T-helper 1 cell (primary cell): Measurements from ENCODE around the gene EZR.

Experiments used
- DNase-seq, 5 donors: peaks; one replicate each; pipeline ENCODE4 v3.0.0-alpha.2; 2012 to 2020

Gene EZR

GRCh38 chr6:158774717-158775449 is 44.3 kb downstream of the EZR start:
- DNase-seq: no peak

DNA sequence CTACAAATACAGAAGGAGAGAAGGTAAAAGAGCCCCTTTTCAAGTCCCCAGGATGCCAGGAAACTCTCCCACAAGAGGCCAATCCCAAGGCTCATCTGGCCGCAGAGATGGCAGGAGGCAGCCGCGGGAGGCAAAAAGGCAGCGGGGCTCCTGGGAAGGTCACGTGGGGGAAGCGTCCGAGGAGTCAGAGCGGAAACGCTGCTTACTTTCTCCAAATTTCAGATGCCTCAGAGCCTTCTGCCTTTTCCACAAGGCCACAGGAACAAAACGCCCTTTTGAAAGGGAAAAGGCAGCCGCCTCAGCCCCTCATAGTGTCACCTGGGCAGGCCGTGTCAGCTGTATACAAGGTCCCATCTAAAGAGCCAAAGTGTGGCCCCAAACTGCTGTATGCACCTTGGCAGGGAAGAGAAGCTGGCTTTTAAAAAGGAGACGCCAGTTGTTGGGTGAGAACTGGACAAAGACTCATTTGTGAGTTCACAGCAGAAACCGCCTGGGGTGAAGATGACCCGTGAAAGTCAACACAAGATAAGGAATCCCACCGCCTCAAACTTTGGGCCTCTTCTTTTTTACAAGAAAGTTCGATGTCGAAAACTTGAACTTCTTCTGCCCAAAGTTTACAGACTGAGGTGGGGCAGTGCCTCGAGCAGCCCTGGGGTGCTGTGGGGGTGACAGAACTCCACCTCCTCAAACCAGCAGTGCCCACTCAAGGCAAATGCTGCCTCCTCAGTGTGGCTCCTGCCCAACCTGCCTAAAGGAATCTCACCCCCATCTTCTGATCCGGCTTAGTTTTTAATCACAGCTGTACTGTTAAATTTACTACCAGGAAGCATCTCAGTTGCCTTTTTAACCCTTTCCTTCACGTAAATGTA is 45.4 kb downstream of the EZR start:
- DNase-seq: no peak

DNA sequence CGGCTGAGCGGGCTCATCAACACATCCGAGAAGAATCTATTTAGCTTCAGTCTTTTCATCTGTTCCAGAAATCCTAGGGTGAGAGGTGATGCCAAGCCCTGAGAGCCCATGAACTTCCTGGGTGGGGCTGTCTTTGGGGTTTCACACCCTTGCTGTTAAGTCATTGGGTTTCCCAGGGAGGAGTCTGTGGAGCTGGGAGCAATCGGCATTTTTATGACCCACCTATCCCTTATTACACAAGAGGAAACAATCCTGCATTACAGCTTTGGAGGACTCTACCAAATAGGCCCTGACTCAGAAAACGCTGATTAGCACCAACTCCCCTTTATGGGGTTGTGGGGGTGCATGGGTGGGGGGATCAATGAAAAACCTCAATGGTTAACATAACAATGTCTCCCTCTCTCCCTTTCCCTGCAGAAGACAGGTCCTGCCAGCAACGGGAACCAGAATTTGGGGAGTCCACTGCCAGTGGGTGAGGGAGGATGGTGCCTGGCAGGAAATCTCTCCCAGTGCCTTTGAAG is 46.3 kb downstream of the EZR start:
- no peak for DNase-seq

- no peak for DNase-seq
Measured at GRCh38 chr6:158772172-158772571, 47.0 kb downstream of the EZR start.

GRCh38 chr6:158771399-158772152 is 47.6 kb downstream of the EZR start:
- DNase-seq: no peak

DNA sequence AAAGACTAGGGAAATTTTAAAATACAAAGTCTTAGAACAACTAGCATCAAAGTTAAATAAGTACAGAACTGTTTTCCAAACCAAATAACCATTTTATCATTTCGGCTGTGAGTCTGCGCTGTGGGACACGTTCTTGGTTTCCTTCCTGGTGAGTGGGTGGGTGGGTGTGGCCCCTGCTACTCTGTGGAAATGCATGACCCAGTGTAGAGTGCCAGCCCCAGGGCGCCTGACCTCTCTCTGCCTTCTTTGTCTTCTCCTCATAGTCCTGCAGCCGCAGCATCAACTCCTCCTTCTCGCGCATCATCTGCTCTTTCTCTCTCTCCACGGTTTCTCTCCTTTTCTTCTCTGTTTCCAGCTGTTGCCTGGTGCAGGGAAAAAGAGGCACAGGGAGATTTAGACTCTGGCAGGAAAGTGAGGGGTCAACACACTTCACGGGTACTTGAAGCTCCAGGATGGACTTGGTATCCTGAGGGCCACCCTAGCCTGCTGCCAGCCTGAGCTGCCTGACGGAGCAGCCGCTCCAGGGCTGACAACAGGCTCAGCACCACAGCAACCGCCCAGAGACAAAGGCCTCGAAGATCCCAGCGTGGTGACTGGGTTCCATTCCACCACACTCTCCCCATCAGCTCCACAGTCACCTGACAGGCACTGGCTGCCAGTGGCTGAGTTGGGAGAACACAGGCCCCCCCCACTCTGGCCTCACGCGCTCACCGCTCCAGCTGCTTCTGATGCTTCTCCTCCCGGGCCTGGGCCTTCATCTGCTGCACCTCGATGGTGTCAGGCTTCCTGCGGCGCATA is 48.4 kb downstream of the EZR start:
- DNase-seq: no peak

DNA sequence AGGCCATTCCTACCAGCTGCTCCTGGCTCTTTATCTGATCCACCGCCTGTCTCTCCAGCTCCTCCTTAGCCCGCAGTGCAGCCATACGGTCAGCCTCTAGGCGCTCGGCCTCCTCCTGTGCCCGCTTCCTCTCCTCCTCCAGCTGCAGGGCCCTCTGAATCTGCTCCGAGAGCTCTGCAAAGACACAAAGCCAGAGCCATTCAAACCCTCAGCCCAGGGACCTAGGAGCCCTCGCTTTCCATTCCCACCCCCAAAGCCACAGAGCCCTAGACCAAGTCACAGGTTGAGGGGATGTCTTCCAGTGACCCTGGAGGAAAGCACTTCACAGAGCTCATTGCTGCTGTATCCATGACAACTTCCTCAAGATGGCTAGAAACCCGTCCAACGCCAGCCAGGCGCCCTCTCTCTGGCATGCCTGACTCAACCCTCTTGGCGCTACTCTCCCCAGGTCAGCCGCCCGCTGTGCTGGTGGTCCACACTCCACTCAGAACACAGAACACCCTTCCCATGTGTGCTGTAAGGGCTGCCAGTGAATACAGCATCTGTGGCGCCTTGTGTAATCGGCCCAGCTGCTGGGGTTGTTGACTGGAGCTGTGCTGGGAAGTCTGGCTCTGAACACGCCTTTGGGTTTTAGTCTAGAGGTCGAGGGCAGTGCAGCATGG is 49.3 kb downstream of the EZR start:
- no peak for DNase-seq

DNA sequence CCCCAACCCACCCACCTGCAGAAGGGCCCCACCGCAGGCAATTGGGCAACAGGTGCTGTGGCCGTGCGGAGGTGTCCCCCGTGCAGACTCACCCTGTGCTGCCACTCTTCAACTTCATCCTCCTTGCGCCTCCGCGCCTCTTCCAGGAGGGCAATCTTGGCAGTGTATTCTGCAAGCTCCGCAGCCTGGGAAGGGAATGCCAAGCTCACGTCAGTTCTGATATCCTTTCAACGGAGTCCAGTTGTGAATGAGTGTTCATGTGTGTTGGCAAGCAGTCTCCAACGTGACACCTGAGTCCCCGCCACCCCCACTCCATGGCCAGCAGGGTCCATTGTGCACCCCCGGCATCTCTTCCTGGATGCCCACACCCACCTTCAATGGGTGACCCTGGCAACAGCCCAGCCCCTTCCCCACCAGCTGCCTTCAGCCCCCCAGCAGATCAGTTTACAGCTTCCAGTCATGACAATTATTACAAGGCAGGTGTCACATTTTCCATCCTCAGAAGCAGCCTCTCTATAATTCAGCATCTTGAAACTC is 49.9 kb downstream of the EZR start:
- no peak for DNase-seq

DNA sequence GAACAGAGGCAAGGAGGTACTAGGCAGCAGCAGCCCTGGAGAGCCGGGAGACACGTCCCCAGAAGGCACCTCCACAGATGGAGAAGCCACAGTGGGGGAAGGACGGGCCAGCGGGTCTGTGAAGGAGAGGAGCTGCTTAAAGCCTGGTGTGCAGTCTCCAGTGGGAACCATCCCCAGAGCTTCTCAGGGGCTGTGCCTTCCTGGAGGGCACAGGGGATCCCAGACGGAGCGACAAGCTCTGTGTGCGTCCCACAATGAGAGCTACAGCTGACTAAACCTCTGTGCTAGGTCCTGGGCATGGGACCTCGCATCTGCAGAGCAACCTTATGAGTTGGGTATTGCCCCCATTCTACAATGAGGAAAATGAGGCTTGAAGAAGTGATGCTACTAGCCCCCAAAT is 50.7 kb downstream of the EZR start:
- no peak for DNase-seq

GRCh38 chr6:158767709-158768108 is 51.5 kb downstream of the EZR start:
- DNase-seq: no peak

DNA sequence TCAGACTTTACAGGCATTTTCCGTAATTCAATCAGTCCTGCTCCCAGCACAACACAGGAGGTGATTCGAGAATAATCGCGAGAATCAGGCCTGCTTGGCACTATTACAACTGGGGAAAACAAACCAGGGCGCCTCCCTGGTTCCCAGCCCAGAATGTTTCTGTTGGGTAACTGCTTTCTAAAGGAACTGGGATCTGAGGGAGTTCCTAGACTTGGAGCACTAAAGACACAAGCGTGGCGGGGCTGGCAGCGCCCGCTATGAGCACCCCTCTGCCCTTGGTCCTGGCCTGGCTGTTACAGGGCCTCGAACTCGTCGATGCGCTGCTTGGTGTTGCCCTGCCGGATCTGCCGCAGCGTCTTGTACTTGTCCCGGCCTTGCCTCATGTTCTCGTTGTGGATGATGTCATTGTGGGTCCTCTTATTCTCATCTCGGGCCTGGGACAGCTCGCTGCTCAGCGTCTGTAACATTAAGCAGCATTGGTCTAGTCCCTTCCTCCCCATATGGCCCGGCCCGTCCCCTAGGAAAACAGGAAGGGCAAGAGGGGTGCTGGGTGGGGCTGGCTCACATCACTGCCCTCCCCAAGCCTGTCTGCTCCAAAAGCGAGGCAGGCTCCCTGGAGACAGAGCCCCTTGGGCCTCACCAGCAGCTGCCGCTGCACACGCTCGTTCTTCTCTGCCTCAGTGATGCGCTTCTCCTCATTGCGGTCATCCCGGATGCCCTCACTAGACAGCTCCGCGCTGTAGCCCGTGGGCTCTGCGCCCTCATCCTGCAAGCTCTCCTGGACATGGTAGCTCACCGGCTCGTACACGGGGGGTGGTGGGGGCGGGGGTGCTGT is 52.3 kb downstream of the EZR start:
- DNase-seq: no peak

DNA sequence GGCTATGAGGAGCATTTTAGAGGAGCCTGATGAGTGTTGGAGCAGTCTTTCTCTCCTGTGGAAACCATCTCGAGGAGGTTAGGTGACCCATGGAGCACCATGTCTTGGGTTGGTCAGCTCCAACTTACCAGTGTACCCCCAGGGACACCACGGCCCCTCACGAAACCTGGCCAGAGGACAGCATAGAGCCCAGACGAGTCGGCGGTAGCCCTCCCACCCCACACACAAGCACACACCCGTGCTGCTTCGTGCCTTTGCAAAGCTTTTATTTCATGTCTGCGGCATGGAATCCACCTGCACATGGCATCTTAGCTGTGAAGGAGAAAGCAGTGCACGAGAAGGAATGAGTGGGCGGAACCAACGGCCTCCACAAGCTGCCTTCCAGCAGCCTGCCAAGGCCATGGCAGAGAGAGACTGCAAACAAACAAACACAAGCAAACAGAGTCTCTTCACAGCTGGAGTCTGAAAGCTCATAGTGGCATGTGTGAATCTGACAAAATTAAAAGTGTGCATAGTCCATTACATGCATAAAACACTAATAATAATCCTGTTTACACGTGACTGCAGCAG is 53.6 kb downstream of the EZR start:
- no peak for DNase-seq

- DNase-seq: no peak
Measured at GRCh38 chr6:158764926-158765325, 54.2 kb downstream of the EZR start.

- no peak for DNase-seq
Measured at GRCh38 chr6:158764183-158764849, 54.9 kb downstream of the EZR start.

DNA sequence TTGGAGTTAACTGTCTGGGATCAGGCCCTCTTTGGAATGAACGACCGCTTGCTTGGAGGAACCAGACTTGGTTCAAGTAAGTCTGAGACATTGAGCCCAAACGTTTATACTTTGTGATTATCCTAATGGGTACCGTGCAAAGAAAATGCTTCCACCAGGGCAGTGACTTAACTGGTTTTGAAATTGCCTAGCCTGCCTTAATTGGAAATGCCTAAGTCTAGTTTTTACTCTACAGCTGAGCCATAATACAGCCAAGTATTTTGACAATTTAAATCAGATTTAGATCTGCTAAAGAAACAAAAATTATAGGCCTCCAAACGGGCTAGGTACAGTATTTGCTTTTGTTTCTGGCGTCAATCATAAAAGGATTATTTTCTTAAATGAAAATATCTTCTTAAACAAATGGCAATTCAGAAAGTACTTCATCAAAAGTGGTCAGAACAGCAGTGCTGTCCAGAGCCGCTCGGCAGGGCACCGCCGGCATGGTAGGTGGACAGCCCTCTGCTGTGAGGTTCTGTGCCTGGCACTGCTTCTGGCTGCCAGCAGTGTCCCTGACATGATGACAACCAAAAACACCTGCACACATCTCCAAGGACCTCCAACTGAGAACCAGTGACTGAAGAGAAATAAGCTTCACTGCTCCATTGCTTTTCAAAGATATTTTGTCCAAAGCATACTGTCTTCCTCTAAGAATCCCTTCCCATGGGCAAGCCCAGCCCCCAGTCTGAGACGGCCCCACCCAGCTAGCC is 55.6 kb downstream of the EZR start:
- DNase-seq: no peak

DNA sequence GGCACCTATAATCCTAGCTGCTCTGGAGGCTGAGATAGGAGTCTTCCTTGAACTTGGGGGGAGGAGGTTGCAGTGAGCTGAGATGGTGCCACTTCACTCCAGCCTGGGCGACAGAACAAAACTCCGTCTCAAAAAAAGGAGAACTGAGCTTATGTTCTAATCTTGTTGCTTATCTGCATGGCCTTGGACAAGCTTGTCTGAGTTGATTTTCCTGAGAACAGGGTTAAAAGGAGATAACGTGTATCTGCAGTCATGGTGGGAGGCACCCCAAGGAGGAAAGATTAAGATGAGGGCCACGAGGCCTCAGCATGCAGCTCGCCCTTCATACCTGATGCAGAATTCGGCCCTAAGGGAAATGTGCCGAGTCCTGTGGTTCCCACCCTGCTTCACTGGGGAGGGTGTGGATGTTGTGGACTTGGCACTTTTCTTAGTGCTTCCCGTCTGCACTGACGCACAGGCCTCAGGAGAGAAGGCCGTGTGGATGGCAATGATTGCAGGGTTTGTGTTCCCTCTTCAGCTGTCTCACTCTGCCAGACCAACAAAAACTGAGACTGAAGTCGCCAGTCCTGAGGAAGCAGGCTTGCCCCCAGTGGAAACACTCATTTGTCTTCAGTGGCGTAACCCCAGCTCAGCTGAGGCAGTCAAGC is 56.3 kb downstream of the EZR start:
- DNase-seq: no peak

GRCh38 chr6:158761746-158762145 is 57.4 kb downstream of the EZR start:
- DNase-seq: no peak

DNA sequence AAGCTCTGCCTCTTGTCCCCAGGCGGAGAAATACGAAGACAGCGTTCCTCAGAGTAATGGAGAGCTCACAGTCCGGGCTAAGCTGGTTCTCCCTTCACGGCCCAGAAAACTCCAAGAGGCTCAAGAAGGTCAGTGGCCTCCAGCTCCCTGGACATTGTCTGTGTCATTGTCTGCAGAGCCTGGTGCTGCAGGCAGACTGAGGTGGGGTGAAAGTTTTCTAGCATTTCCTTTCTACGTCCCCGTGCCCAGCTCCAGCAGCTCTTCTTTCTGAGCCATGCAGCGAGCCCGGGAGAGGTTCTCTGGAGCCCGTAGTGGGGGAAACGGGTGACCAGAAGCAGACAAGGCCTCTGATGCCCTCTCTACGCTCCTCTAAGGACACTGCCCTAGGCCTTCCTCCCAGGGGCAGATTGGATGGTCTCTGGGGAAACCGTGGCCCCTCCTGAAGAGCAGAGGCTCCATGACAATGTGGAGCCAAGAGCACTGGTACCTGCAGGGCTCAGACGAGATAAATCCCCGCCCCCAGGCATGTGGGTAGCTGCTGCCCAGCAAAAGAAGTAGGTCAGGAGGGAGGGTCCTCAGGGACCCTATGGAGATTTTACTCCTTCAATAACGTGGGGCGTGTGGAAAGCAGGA is 58.4 kb downstream of the EZR start:
- DNase-seq: no peak
